ENCODE data around the gene TTC21A. TPM values are rescaled to one million over a fixed set of nuclear protein-coding genes. Genes with fewer than 3 reads are reported as not detected.

Gene TTC21A
- total and polyA plus RNA-seq, 10 of the 15 experiments (the other 5 are each of a cell fraction or from before 2014, with no cell fraction given): 0.62 to 3.2 (median 1.2) TPM

GRCh38 chr3:39080026-39080425 lies 27.5 kb upstream of the TTC21A start:
- intact Hi-C loops (cut with micrococcal nuclease; ENCODE audit: unreplicated experiment) (no loop called here), in situ Hi-C loops (cut with MboI) (no loop called here)
- no peaks in the 10 kb centered on the region for H3K4me1 ChIP-seq (ENCODE audit: control insufficient read depth, insufficient read depth, low read length)
- no peak overlapping the region for H2AFZ ChIP-seq (ENCODE audit: control insufficient read depth, low read depth, low read length)
- H3K9me3 ChIP-seq (replicated peaks; ENCODE audit: control insufficient read depth, insufficient read depth, low read length): no peaks in the 10 kb centered on the region
- RAD21 ChIA-PET (ENCODE audit: unreplicated experiment): interaction anchor here (0.8 to 1.0 kb wide), 4 partner anchors 11 to 208 kb away, joined by 3 to 4 read pairs (median 3); no protein-coding TSS in a partner anchor
- CTCF ChIA-PET: interaction anchor here (0.8 to 3.2 kb wide), 6 partner anchors 8 to 212 kb away, joined by 3 to 11 read pairs (median 3); no protein-coding TSS in a partner anchor
- TF ChIP-seq BHLHE40 (IDR thresholded peaks at IDR 0.05; ENCODE audit: borderline replicate concordance in 1 of 2, low read depth in 2 of 2, low read length in 1 of 2) (no peak), MYC (IDR thresholded peaks at IDR 0.05; ENCODE audit: insufficient read depth, insufficient read length, insufficient replicate concordance, low read length, severe bottlenecking) (no peak), HDAC2 (IDR thresholded peaks at IDR 0.05) (no peak), RFX5 (IDR thresholded peaks at IDR 0.05; ENCODE audit: low read depth, low read length) (no peak), NFXL1 (IDR thresholded peaks at IDR 0.05; ENCODE audit: borderline replicate concordance) (no peak), BCLAF1 (IDR thresholded peaks at IDR 0.05) (no peak), PML (IDR thresholded peaks at IDR 0.05; ENCODE audit: low read length) (no peak), FOS (IDR thresholded peaks at IDR 0.05; ENCODE audit: borderline replicate concordance, extremely low read depth, insufficient read length) (no peak), STAT1 (conservative IDR thresholded peaks at IDR 0.05) (no peak)
- no peaks in the 10 kb centered on the region for H3K79me2 ChIP-seq (ENCODE audit: control insufficient read depth, insufficient read depth, low read length)
- no peaks in the 10 kb centered on the region for H3K27me3 ChIP-seq (replicated peaks in 1 of 2; ENCODE audit: control insufficient read depth in 2 of 2, insufficient read depth in 2 of 2, low read length in 1 of 2)
- peaks cover 3 to 13% of the 10 kb centered on the region in 2 experiments for H3K36me3 ChIP-seq (ENCODE audit: control insufficient read depth in 2 of 2, insufficient read depth in 2 of 2, low read length in 1 of 2)
- no peak overlapping the region for H3K27ac ChIP-seq (ENCODE audit: control insufficient read depth, insufficient read depth)
- H4K20me1 ChIP-seq (ENCODE audit: control insufficient read depth, insufficient read depth): no peaks in the 10 kb centered on the region
- no TSS peak for BruUV-seq (replicated peaks)
- H3K4me3 ChIP-seq: no peak overlapping the region
- FAIRE-seq (no peak), ATAC-seq (no peak), DNase-seq (ENCODE audit: low read depth, low spot score) (no peak)
- POLR2A ChIA-PET: no interaction called here
- H3K9ac ChIP-seq (ENCODE audit: control insufficient read depth, insufficient read depth, low read length): no peak overlapping the region
- SMC1A ChIA-PET (ENCODE audit: uncharacterized antibody, unreplicated experiment): interaction anchor here (1.3 to 2.6 kb wide), 3 partner anchors 9 to 50 kb away, joined by 3 to 8 read pairs (median 5); no protein-coding TSS in a partner anchor
- no peak overlapping the region for H3K4me2 ChIP-seq (ENCODE audit: control insufficient read depth, insufficient read depth)
